ENCODE results near the gene PPARGC1A.

DNA sequence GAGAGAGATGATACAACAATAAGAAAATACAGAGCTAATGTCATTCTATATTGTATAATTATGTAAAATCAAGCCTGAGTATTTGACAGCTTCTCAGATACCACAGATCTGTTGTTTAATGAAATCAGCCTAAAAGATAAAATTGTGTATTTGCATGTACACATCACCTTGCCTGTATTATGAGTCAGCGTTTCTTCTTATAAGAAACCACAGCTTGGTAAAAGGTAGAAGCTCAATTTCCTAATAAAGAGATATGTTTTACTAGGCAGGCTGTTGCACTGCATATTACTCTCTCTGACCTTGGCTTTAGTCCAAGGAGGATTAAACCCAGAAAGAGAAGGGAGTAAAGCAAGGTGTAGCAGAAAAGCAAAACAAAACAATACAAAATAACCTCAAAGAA lies 121.3 kb downstream of the PPARGC1A start:
- TF ChIP-seq MAX (IDR thresholded peaks at IDR 0.05; ENCODE audit: insufficient read depth, insufficient read length) (no peak), CTCF (IDR thresholded peaks at IDR 0.05; ENCODE audit: extremely low read depth in 1 of 2, insufficient read depth in 1 of 2, low read depth in 1 of 2, low read length in 2 of 2) (no peak)
